Activated naive CD4-positive, alpha-beta T cell treated with anti-CD3 and anti-CD28 coated beads, Interleukin-2, amount 50 U/mL, for 16 hours (primary cell): ENCODE results near the gene RAB22A.
"Not testable (repeated sequence)": the region's sequence is repeated elsewhere in the genome, so short reads cannot be mapped to it uniquely, and the experiment has no call there.

Source experiments
- DNase-seq: peaks from one replicate; pipeline ENCODE4 v3.0.0-alpha.2; 2020

RAB22A gene

GRCh38 chr20:58352468-58352867, 43.0 kb downstream of the RAB22A start:
- DNase-seq, result no peak

GRCh38 chr20:58359441-58359840, 49.9 kb downstream of the RAB22A start:
- no peak for DNase-seq

- no peak for DNase-seq
These were observed 51.4 kb downstream of the RAB22A start for GRCh38 chr20:58360936-58361335.

GRCh38 chr20:58361481-58362205, 52.1 kb downstream of the RAB22A start:
- no peak for DNase-seq

- no peak for DNase-seq
These were observed 52.6 kb downstream of the RAB22A start for GRCh38 chr20:58362206-58362516.

- no peak for DNase-seq
These were observed 53.5 kb downstream of the RAB22A start for GRCh38 chr20:58362970-58363369.

GRCh38 chr20:58366866-58367265, 57.4 kb downstream of the RAB22A start:
- DNase-seq, result no peak

- DNase-seq, result no peak
These were observed 63.3 kb downstream of the RAB22A start for GRCh38 chr20:58372806-58373205.

GRCh38 chr20:58373296-58373695, 63.8 kb downstream of the RAB22A start:
- DNase-seq, result not testable (repeated sequence)

GRCh38 chr20:58374027-58374850, 64.7 kb downstream of the RAB22A start:
- DNase-seq, result no peak

GRCh38 chr20:58374906-58375758, 65.6 kb downstream of the RAB22A start:
- DNase-seq, result no peak

- no peak for DNase-seq
These were observed 66.3 kb downstream of the RAB22A start for GRCh38 chr20:58375759-58376352.

- DNase-seq, result no peak
These were observed 67.5 kb downstream of the RAB22A start for GRCh38 chr20:58377017-58377416.

- no peak for DNase-seq
These were observed 68.4 kb downstream of the RAB22A start for GRCh38 chr20:58377766-58378401.

GRCh38 chr20:58378704-58379103, 69.2 kb downstream of the RAB22A start:
- no peak for DNase-seq

GRCh38 chr20:58381627-58382026, 72.1 kb downstream of the RAB22A start:
- no peak for DNase-seq

GRCh38 chr20:58382096-58382495, 72.6 kb downstream of the RAB22A start:
- no peak for DNase-seq

GRCh38 chr20:58384821-58385220, 75.3 kb downstream of the RAB22A start:
- DNase-seq, result no peak

GRCh38 chr20:58388028-58388601, 78.6 kb downstream of the RAB22A start:
- no peak for DNase-seq

- peak; percentile 95 for DNase-seq
These were observed 79.4 kb downstream of the RAB22A start, which contains the start of gene VAPB for GRCh38 chr20:58388882-58389323. VAPB (plus strand) TSS chr20:58389229; CDS start chr20:58389460, 231 bp downstream.

- peak; percentile 26 for DNase-seq
These were observed 79.9 kb downstream of the RAB22A start for GRCh38 chr20:58389324-58389967.
